Mononuclear cell (primary cell): ENCODE data around the gene RNF187. TPM values are rescaled to one million over a fixed set of nuclear protein-coding genes. Genes with fewer than 3 reads are reported as not detected.
"Not testable (repeated sequence)": the region's sequence is repeated elsewhere in the genome, so short reads cannot be mapped to it uniquely, and the experiment has no call there.

Experiments
- H3K27me3 ChIP-seq: 2 replicates; pipeline ENCODE4 v1.6.0; 2011; ENCODE audit warnings: low read length, control low read depth; ENCODE audit not compliant: insufficient read depth
- H3K4me1 ChIP-seq: 2 replicates; pipeline ENCODE4 v1.5.1; 2011; ENCODE audit warnings: mild to moderate bottlenecking, low read length, control low read depth; ENCODE audit not compliant: insufficient read depth
- H3K4me3 ChIP-seq: 2 replicates; pipeline ENCODE4 v1.5.1; 2011; ENCODE audit warnings: mild to moderate bottlenecking, low read length, moderate library complexity
- H3K9me3 ChIP-seq: 2 replicates; pipeline ENCODE4 v1.5.1; 2011; ENCODE audit warnings: low read depth, mild to moderate bottlenecking, control low read depth, low read length
- total RNA-seq: library from RNA; depleted of rRNA; stranded (reverse); fragments of >200 nt; gene quantifications from one replicate; pipeline ENCODE4 v1.2.3, GENCODE V29; 2012

RNF187 gene
- total RNA-seq, 1 donor = 13.7 TPM

- H3K27me3 ChIP-seq = no peaks in the 10 kb centered on the region
These were observed 3.2 kb downstream of the RNF187 start for GRCh38 chr1:228490120-228491078.

DNA sequence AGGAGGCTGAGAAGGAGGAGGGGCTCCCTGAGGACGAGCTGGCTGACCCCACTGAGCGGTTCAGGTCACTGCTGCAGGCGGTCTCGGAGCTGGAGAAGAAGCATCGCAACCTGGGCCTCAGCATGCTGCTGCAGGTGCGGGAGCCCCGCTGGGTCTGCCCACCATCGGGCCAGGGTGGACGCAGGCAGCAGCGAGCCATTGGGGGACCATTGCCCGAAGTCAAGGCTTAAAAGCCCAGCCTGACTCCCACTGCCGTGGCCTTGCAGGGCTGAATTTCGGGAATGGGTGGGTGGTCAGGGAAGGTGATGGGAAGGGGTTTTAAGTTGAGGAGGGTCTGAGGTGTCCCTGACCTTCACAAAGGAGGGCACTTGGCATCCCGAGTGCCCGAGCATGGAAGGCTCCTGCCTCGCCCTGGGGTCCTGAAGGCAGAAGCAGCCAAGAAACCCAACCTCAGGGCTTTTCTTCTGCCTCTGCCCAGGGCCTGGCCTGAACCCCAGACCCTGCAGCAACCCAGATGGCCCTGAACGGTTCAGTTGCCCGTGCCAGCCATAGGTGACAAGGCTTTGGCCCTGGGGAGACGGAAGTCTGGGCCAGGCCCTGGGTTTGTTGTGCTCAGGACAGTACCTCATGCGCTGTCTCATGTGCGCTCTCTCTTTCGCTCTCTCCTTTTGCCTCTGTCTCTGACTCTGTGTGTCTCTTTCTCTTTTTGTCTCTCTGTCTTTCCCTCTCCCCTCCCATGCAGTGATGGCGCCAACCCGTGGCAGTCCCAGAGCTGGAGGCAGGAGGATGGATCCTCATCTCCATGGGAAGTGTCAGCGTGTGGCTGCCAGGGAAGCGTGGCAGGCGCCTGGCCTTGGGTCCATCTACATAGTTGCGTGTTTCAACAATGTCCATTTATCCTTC is 6.2 kb downstream of the RNF187 start:
- Histone ChIP-seq H3K4me1 (peaks cover 22% of the 10 kb centered on the region), H3K4me3 (no peak overlapping the region), H3K27me3 (no peaks in the 10 kb centered on the region), H3K9me3 (no peaks in the 10 kb centered on the region)

More at GRCh38 chr1:228490120-228491078, 3.2 kb downstream of the RNF187 start:
- H3K9me3 ChIP-seq = no peaks in the 10 kb centered on the region
- no peak overlapping the region for H3K4me3 ChIP-seq
- H3K4me1 ChIP-seq = peaks cover 38% of the 10 kb centered on the region

DNA sequence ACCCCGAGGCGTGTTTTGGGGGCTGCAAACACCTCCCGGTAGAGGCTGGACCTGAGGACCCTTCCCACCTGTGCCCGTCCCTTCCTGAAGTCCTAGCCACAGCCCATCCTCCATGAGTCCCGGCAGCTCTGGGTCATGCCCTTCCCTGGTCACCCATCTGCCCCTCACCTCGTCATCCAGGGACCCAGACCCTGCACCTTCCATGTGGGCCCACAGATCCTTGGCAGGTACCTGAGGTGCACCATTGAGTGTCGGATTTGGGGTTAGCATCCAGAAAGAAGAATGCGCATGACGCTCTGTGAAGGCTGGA is 6.8 kb downstream of the RNF187 start:
- peaks cover 16% of the 10 kb centered on the region for H3K4me1 ChIP-seq
- H3K4me3 ChIP-seq = no peak overlapping the region
- no peaks in the 10 kb centered on the region for H3K9me3 ChIP-seq
- H3K27me3 ChIP-seq = no peaks in the 10 kb centered on the region

GRCh38 chr1:228494391-228494790 is 7.2 kb downstream of the RNF187 start:
- Histone ChIP-seq H3K4me3 (no peak overlapping the region), H3K4me1 (peaks cover 12% of the 10 kb centered on the region), H3K9me3 (no peaks in the 10 kb centered on the region), H3K27me3 (no peaks in the 10 kb centered on the region)

DNA sequence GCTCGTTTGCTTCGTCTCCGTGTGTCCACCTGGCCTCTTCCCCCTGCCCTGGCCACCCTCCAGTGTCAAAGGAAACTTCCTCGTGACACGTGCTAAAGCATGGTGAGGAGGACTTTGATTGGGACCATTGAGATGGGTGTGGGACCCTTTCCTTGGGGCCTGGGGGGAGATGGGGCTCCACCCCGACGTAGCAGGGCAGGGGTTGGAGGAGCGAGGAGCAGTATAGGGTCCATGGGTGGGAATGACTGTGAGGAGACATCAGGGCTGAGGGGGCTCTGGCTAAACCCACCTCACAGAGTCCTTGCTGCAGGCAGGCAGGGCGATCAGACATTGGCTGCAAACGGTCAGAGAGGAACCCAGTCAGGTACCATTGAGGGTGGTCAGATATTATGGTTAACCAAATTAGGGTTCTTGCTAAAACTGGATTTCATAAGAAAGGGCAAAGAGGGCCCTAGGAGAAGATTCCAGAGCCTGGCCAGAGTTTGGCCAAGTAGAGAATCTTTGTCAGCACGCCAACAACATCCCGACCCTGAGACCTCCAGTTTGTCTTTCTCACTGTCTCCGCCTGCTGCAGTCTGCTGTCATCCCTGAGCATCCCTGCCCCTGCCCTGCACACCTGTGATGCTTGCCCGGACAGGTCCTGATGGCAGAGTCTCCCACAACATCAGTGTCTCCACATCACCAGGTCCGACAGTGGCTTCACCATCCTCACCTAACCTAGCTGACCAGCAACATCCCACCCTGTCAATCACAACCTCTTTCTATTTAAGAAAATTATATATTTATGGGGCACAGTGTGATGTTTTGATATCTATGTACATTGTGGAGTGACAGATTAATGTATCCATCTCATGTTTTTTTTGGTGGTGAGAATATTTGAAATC is 8.0 kb downstream of the RNF187 start:
- H3K9me3 ChIP-seq = no peaks in the 10 kb centered on the region
- H3K4me1 ChIP-seq = peaks cover 10% of the 10 kb centered on the region

DNA sequence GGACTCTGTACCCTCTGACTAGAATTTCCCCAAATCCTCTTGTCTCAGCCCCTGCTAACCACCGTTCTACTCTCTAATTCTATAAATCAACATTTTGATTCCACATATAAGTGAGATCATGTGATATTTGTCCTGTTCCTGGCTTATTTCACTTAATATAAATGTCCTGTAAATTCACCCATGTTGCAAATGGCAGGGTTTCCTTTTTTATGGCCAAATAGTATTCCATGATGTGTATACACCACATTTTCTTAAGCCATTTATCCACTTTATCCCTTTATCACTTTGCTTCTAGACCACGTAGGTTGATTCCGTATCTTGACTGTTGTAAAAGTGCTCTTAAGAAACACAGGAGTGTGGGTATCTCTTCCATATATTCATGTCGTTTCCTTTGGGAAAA is 8.9 kb downstream of the RNF187 start:
- Histone ChIP-seq H3K27me3 (no peaks in the 10 kb centered on the region), H3K4me1 (peaks cover 14% of the 10 kb centered on the region), H3K9me3 (no peaks in the 10 kb centered on the region), H3K4me3 (no peak overlapping the region)

More for the DNA sequence above, 8.0 kb downstream of the RNF187 start:
- H3K27me3 ChIP-seq = no peaks in the 10 kb centered on the region
- H3K4me3 ChIP-seq = no peak overlapping the region

- H3K9me3 ChIP-seq = no peaks in the 10 kb centered on the region
- no peak overlapping the region for H3K4me3 ChIP-seq
- peaks cover 18% of the 10 kb centered on the region for H3K4me1 ChIP-seq
- no peaks in the 10 kb centered on the region for H3K27me3 ChIP-seq
These were observed 9.3 kb downstream of the RNF187 start for GRCh38 chr1:228496494-228496893.

- Histone ChIP-seq H3K4me1 (peaks cover 19% of the 10 kb centered on the region), H3K27me3 (no peaks in the 10 kb centered on the region), H3K4me3 (no peak overlapping the region), H3K9me3 (no peaks in the 10 kb centered on the region)
These were observed 10.0 kb downstream of the RNF187 start for GRCh38 chr1:228497206-228497605.

GRCh38 chr1:228497817-228498216 is 10.6 kb downstream of the RNF187 start:
- peaks cover 19% of the 10 kb centered on the region for H3K4me1 ChIP-seq

DNA sequence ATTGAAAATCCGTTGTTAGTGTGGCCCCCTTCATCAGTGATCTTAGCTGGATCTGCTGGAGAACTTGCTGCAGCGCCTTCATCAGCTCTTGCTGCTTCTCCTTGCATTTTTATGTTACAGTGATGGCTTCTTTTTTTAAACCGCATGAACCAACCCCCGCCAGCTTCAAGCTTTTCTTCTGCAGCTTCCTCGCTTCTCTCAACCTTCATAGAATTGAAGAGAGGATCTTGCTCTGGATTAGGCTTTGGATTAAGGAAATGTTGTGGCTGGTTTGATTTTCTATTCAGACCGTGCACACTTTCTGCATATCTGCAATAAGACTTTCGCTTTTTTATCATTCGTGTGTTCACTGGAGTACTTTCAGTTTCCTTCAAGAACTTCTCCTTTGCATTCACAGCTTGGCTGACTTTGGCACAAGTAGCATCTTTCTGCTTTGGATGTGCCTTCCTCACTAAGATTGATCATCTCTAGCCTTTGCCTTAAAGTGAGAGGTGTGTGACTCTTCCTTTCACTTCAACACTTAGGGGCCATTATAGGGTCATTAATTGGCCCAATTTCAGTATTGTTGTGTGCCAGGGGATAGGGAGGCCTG is 13.1 kb downstream of the RNF187 start:
- H3K4me1 ChIP-seq = peaks cover 19% of the 10 kb centered on the region
- peak overlapping the region; percentile 24 for H3K4me3 ChIP-seq
- no peaks in the 10 kb centered on the region for H3K9me3 ChIP-seq
- H3K27me3 ChIP-seq = no peaks in the 10 kb centered on the region

More at GRCh38 chr1:228497817-228498216, 10.6 kb downstream of the RNF187 start:
- no peak overlapping the region for H3K4me3 ChIP-seq
- no peaks in the 10 kb centered on the region for H3K9me3 ChIP-seq
- H3K27me3 ChIP-seq = no peaks in the 10 kb centered on the region

DNA sequence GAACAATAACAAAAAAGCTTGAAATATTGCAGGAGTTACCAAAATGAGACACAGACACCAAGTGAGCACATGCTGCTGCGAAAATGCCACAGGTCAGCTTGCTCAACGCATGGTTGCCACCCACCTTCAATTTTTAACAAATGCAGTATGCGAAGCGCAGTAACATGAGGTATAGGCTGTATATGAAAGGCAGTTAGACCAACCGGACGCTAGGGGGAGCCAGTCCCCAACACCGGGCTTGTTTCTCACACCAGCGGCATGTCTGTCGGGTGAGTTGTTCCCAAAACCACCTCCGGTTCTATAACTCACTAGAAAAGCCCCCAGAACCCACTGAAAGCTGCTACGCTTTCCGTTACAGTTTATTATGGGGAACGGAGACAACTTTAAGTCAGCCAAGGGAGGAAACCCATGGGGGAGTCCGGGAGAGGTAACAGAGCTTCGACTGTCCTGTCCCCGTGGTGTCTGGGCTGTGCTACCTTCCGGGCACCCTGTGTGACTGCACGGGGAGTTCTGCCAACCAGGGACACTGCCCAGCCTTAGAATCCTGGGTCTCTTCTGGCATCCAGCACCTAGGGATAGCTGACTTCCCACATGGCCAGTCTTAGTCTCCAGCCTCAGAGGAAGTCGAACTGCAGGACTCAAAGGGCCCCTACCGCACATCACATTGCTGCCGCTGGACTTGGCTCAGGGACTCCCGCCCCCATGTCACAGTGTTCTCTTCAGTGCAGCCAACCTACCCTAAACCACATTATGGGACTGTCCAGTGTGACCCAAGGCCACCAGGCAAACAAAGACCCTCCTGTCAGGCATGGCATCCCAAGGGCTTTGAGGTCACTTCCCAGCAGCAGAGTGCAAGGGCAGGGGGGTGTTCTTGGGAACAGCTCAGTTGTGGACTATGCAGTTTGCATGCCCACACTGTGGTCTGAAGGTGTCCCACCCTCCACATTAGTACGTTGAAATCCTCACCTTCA is 14.0 kb downstream of the RNF187 start:
- H3K9me3 ChIP-seq = no peaks in the 10 kb centered on the region
- peak overlapping the region; percentile 15 for H3K4me3 ChIP-seq
- H3K4me1 ChIP-seq = peaks cover 19% of the 10 kb centered on the region
- no peaks in the 10 kb centered on the region for H3K27me3 ChIP-seq

- H3K27me3 ChIP-seq = no peaks in the 10 kb centered on the region
- peaks cover 19% of the 10 kb centered on the region for H3K4me1 ChIP-seq
- no peaks in the 10 kb centered on the region for H3K9me3 ChIP-seq
- H3K4me3 ChIP-seq = no peak overlapping the region
These were observed 15.3 kb downstream of the RNF187 start for GRCh38 chr1:228502522-228502921.

GRCh38 chr1:228505944-228506343 is 18.8 kb downstream of the RNF187 start:
- not testable (repeated sequence) for H3K4me3 ChIP-seq, H3K4me1 ChIP-seq, H3K9me3 ChIP-seq, H3K27me3 ChIP-seq
